IMR-90 (cell line): ENCODE measurements around the gene SSC4D. TPM values are rescaled to one million over a fixed set of nuclear protein-coding genes. Genes with fewer than 3 reads are reported as not detected.

Experiments
- ATAC-seq: fragments of 200-7000 bp; cut with Tn5 transposase; 2 replicates; pipeline ENCODE4 v1.9.1; 2020; ENCODE audit warnings: low read depth, mild to moderate bottlenecking, moderate library complexity
- BruUV-seq: library from RNA; stranded (reverse); fragments of 400-500 nt; replicated peaks from 2 replicates; lab custom pipeline; 2021; lab: Mats Ljungman, UMichigan
- CTCF ChIA-PET: fragments of 300-600 bp; formaldehyde crosslinking; extraction: SDS; loops from one replicate; lab custom pipeline; 2021; ENCODE audit warnings: antibody characterized with exemption; lab: Yijun Ruan, JAX
- POLR2A ChIA-PET: fragments of 300-600 bp; sonication (Branson Sonifier 250); formaldehyde crosslinking; loops from one replicate; lab custom pipeline; 2022; ENCODE audit warnings: antibody characterized with exemption; ENCODE audit not compliant: unreplicated experiment; lab: Charles Lee
- DNase-seq: peaks from one replicate; pipeline ENCODE4 v3.0.0; 2013
- H2AFZ ChIP-seq: replicated peaks from 2 replicates; pipeline ENCODE3; 2013; ENCODE audit warnings: low read length, mild to moderate bottlenecking; ENCODE audit not compliant: poor library complexity
- H2AK5ac ChIP-seq: 2 replicates; pipeline ENCODE4 v1.6.1; 2013; ENCODE audit warnings: low read depth, low read length, inconsistent platforms
- H2AK9ac ChIP-seq: replicated peaks from 2 replicates; pipeline ENCODE3; 2013; ENCODE audit warnings: mild to moderate bottlenecking, low read depth, low read length, moderate library complexity; ENCODE audit not compliant: poor library complexity
- H2BK120ac ChIP-seq: 2 replicates; pipeline ENCODE4 v1.6.1; 2013; ENCODE audit warnings: low read depth, low read length, inconsistent platforms
- H2BK15ac ChIP-seq: 3 replicates; pipeline ENCODE4 v1.6.1; 2013; ENCODE audit warnings: low read depth, low read length, inconsistent platforms
- H2BK20ac ChIP-seq: 2 replicates; pipeline ENCODE4 v1.6.1; 2013; ENCODE audit warnings: low read depth, mild to moderate bottlenecking, inconsistent platforms, low read length, moderate library complexity
- H2BK5ac ChIP-seq: 2 replicates; pipeline ENCODE4 v1.6.1; 2013; ENCODE audit warnings: mild to moderate bottlenecking, low read depth, low read length, inconsistent platforms; ENCODE audit not compliant: poor library complexity, severe bottlenecking
- H3K14ac ChIP-seq: replicated peaks from 2 replicates; pipeline ENCODE4 v1.6.1; 2013; ENCODE audit warnings: low read depth, low read length, inconsistent platforms
- H3K18ac ChIP-seq: 2 replicates; pipeline ENCODE4 v1.6.1; 2013; ENCODE audit warnings: low read depth, low read length, control low read depth
- H3K23ac ChIP-seq: 2 replicates; pipeline ENCODE4 v1.6.1; 2013; ENCODE audit warnings: low read depth, low read length, inconsistent platforms
- H3K27ac ChIP-seq: 2 replicates; pipeline ENCODE4 v1.5.1; 2013; ENCODE audit warnings: mild to moderate bottlenecking, control low read depth, low read length; ENCODE audit not compliant: insufficient read depth
- H3K27me3 ChIP-seq: 2 replicates; pipeline ENCODE4 v1.6.1; 2013; ENCODE audit warnings: low read length; ENCODE audit not compliant: control insufficient read depth, insufficient read depth
- H3K36me3 ChIP-seq: 2 replicates; pipeline ENCODE4 v1.6.1; 2013; ENCODE audit warnings: low read length, mixed read lengths; ENCODE audit not compliant: control insufficient read depth, insufficient read depth
- H3K4ac ChIP-seq: 2 replicates; pipeline ENCODE4 v1.6.1; 2013; ENCODE audit warnings: low read depth, low read length, inconsistent platforms
- H3K4me1 ChIP-seq: 2 replicates; pipeline ENCODE4 v1.6.1; 2013; ENCODE audit warnings: low read length, mixed read lengths; ENCODE audit not compliant: control insufficient read depth, insufficient read depth
- H3K4me2 ChIP-seq: 2 replicates; pipeline ENCODE4 v1.6.1; 2013; ENCODE audit warnings: low read depth, mild to moderate bottlenecking, control low read depth, low read length, moderate library complexity
- H3K4me3 ChIP-seq: 2 replicates; pipeline ENCODE4 v1.5.1; 2013; ENCODE audit warnings: low read depth, mild to moderate bottlenecking, control low read depth, low read length, moderate library complexity; ENCODE audit not compliant: insufficient read depth
- H3K56ac ChIP-seq: 2 replicates; pipeline ENCODE4 v1.6.1; 2013; ENCODE audit warnings: low read length, inconsistent platforms; ENCODE audit not compliant: insufficient read depth; ENCODE audit errors: extremely low read depth
- H3K79me1 ChIP-seq, 2 experiments: 2 replicates each; pipeline ENCODE4 v1.6.1; 2013; ENCODE audit warnings: low read length in 2 of 2, inconsistent platforms in 1 of 2, low read depth in 1 of 2
- H3K9ac ChIP-seq: 2 replicates; pipeline ENCODE4 v1.6.1; 2013; ENCODE audit warnings: low read depth, low read length, control low read depth
- H3K9me1 ChIP-seq: 2 replicates; pipeline ENCODE4 v1.6.1; 2013; ENCODE audit warnings: low read length, inconsistent platforms; ENCODE audit not compliant: insufficient read depth
- H3K9me3 ChIP-seq: 2 replicates; pipeline ENCODE4 v1.6.1; 2013; ENCODE audit warnings: low read length; ENCODE audit not compliant: control insufficient read depth, insufficient read depth
- H4K20me1 ChIP-seq: 2 replicates; pipeline ENCODE4 v1.6.1; 2013; ENCODE audit warnings: low read length, inconsistent platforms; ENCODE audit not compliant: insufficient read depth
- H4K5ac ChIP-seq: 2 replicates; pipeline ENCODE4 v1.6.1; 2013; ENCODE audit warnings: mild to moderate bottlenecking, low read depth, low read length, control low read depth
- H4K8ac ChIP-seq, 2 experiments: 2 replicates each; pipeline ENCODE4 v1.6.1; 2013; ENCODE audit warnings: low read depth in 2 of 2, low read length in 2 of 2, control low read depth in 1 of 2, inconsistent platforms in 1 of 2
- H4K91ac ChIP-seq: 2 replicates; pipeline ENCODE4 v1.6.1; 2013; ENCODE audit warnings: low read depth, low read length, inconsistent platforms; ENCODE audit not compliant: insufficient read depth
- CTCF ChIP-seq: conservative IDR thresholded peaks from 2 replicates; pipeline ENCODE4 v1.5.1; 2012; ENCODE audit warnings: mild to moderate bottlenecking, low read depth, low read length, improper control_type of control experiment
- MAZ ChIP-seq: IDR thresholded peaks from 2 replicates; pipeline ENCODE4 v1.6.1; 2012; ENCODE audit warnings: low read depth, mild to moderate bottlenecking, low read length, improper control_type of control experiment, moderate library complexity, borderline replicate concordance
- POLR2A ChIP-seq: IDR thresholded peaks from 2 replicates; pipeline ENCODE4 v1.6.1; 2012; ENCODE audit warnings: mild to moderate bottlenecking, low read depth, low read length
- RCOR1 ChIP-seq: IDR thresholded peaks from 2 replicates; pipeline ENCODE4 v1.6.1; 2012; ENCODE audit warnings: mild to moderate bottlenecking, low read length, improper control_type of control experiment; ENCODE audit not compliant: insufficient replicate concordance
- WGBS, 2 experiments: methylation state at CpG; one replicate each; pipeline versions ENCODE4 v1.1.5 to v1.1.7; 2013; ENCODE audit warnings: missing lambda C conversion rate in 2 of 2; ENCODE audit not compliant: insufficient read length in 1 of 2; ENCODE audit errors: extremely low coverage in 2 of 2; 5-methylcytosine and 5-hydroxymethylcytosine counted together
- dilution Hi-C: fragments of 300-500 bp; cut with HindIII; formaldehyde crosslinking; loops from one replicate; pipeline ENCODE4 v1.14.3; 2018; ENCODE audit warnings: low sequenced_read_pairs; ENCODE audit not compliant: unreplicated experiment
- in situ Hi-C: fragments of 300-500 bp; cut with MboI; formaldehyde crosslinking; loops from 3 replicates; pipeline ENCODE4 v1.14.3; 2019; ENCODE audit warnings: low sequenced_read_pairs, inconsistent platforms, mixed read lengths
- intact Hi-C: fragments of 100-400 bp; cut with micrococcal nuclease; formaldehyde crosslinking; loops from 2 replicates; pipeline ENCODE4 v1.10.0; 2022
- polyA plus RNA-seq, 3 experiments: library from polyadenylated mRNA; depleted of rRNA; stranded (reverse); fragments of >200 nt; gene quantifications; 2 replicates each; pipeline ENCODE4 v1.2.3, GENCODE V29; 2012; ENCODE audit warnings: low replicate concordance in 1 of 3
- total RNA-seq: library from RNA; depleted of rRNA; stranded (reverse); fragments of >200 nt; gene quantifications from 2 replicates; pipeline ENCODE4 v1.2.3, GENCODE V29; 2012

SSC4D gene
- total and polyA plus RNA-seq, 2 of the 4 experiments (the other 2 are of a cell fraction): 0.36 to 0.70 TPM

- H3K4me2 ChIP-seq: peak overlapping the region; percentile 96
- no TSS peak for BruUV-seq
- peaks cover 57% of the 10 kb centered on the region for H4K20me1 ChIP-seq
- intact Hi-C loops (loop anchor here (5.0 kb wide), 1 partner anchor 41 kb away; no protein-coding TSS in a partner anchor), dilution Hi-C loops (no loop called here), in situ Hi-C loops (no loop called here)
- TF ChIP-seq MAZ (peak; percentile 29; the same call in 1 of the 2 replicates), POLR2A (no peak), CTCF (no peak), RCOR1 (no peak)
- H2AK9ac ChIP-seq: peak overlapping the region; percentile 100
- peak; percentile 4 for ATAC-seq
- peak overlapping the region; percentile 50 for H3K18ac ChIP-seq
- no peak overlapping the region for H2BK15ac ChIP-seq
- peaks cover 0 to 14% of the 10 kb centered on the region in 2 experiments; a peak in 2 of 4 replicates for H3K79me1 ChIP-seq
- CTCF ChIA-PET: no interaction called here
- H2BK120ac ChIP-seq: peak overlapping the region; percentile 29; the same call in 1 of the 2 replicates
- no peaks in the 10 kb centered on the region for H3K27me3 ChIP-seq
- H2AK5ac ChIP-seq: peak overlapping the region; percentile 43
- peak overlapping the region; percentile 99 for H2AFZ ChIP-seq
- peak overlapping the region; percentile 56 for H3K56ac ChIP-seq
- DNase-seq: peak; percentile 20
- peak overlapping the region; percentile 20; the same call in 1 of the 2 replicates for H4K91ac ChIP-seq
- no peak overlapping the region for H2BK20ac ChIP-seq
- H2BK5ac ChIP-seq: peak overlapping the region; percentile 87
- peak overlapping the region; percentile 98 for H3K4me3 ChIP-seq
- peak overlapping the region; percentile 99 for H3K23ac ChIP-seq
- H4K8ac ChIP-seq: peak overlapping the region; percentile 50 to 96; a peak in 2 of 4 replicates
- peak overlapping the region; percentile 23; the same call in 1 of the 2 replicates for H4K5ac ChIP-seq
- 0% methylated on average over 8 of the region's 27 CpGs; no CpG with 5 or more reads in 1 of the 2 experiments for WGBS, 2 experiments
- peaks cover 10% of the 10 kb centered on the region for H3K36me3 ChIP-seq
- peak overlapping the region; percentile 76 for H3K4ac ChIP-seq
- H3K9me1 ChIP-seq: peaks cover 8% of the 10 kb centered on the region
- H3K9ac ChIP-seq: peak overlapping the region; percentile 92
- POLR2A ChIA-PET: no interaction called here
- peak overlapping the region; percentile 83 for H3K14ac ChIP-seq
- H3K4me1 ChIP-seq: peaks cover 8% of the 10 kb centered on the region
- H3K27ac ChIP-seq: peak overlapping the region; percentile 97
- no peaks in the 10 kb centered on the region for H3K9me3 ChIP-seq
Observed at GRCh38 chr7:76358011-76358480, 51.5 kb downstream of the SSC4D start.
